HG02885 (cell line): ENCODE measurements around the gene SEMA4B.
"Not testable (repeated sequence)": the region's sequence is repeated elsewhere in the genome, so short reads cannot be mapped to it uniquely, and the experiment has no call there.

Source experiments
- ATAC-seq: cut with Tn5 transposase; IDR thresholded peaks from one replicate; pipeline ENCODE4 v1.9.1; 2021; ENCODE audit warnings: mild to moderate bottlenecking; ENCODE audit not compliant: unreplicated experiment, poor library complexity

The SEMA4B gene

DNA sequence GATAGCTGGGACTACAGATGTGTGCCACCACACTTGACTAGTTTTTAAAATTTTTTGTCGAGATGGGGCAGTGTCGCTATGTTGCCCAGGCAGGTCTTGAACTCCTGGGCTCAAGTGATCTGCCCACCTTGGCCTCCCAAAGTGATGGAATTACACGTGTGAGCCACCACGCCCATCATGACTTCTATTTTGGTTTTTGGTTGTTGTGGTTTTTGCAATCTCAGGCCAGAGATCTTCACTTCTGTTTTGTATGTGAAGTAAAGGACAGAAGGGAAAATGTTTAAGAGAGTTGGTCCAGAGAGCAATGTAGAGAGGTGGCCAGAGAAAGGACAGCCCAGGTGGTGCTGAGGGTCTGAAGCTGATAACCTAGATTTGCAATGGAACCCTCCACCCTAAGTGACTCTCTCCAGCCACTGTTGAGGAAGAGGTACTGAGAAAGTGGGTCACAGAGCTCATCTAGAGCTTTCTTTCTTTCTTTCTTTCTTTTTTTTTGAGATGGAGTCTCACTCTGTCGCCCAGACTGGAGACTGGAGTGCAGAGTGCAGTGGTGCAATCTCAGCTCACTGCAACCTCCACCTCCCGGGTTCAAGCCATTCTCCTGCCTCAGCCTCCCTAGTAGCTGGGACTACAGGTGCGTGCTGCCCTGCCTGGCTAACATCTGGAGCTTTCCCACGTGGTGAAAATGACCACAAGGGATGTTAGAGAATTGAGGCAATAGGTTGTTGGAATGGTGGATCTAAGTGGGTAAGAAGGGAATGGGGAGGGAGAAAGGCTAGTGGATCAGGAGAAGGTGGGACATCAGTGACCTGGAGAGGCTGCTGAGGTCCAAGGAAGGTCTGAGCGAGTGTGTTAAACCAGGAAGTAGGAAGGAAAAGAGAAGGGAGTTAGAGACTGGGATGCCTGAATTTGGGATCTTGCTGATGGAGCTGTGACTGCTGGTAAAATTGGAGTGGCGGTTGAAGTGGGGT, 22.4 kb upstream of the SEMA4B start:
- peak; percentile 43 for ATAC-seq

DNA sequence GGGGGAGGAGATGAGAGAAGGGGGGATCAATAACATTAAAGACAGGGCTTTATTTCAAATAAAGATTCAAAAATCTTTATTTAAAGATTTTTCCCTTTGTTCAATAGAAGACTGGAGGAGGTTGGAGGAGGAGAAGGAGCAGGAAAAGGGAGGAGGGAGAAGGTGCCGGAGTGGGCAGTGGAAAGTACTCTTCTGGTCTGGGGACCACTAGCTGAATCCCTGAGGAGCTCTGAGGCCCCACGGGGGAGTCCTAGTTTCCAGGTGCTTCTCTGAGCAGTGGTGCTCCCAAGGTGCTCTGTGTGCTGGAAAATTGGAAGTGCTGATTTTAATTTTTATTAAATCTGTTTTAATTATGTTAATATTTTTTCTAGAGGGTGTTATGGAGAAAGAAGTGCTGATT, 19.4 kb upstream of the SEMA4B start:
- no peak for ATAC-seq

DNA sequence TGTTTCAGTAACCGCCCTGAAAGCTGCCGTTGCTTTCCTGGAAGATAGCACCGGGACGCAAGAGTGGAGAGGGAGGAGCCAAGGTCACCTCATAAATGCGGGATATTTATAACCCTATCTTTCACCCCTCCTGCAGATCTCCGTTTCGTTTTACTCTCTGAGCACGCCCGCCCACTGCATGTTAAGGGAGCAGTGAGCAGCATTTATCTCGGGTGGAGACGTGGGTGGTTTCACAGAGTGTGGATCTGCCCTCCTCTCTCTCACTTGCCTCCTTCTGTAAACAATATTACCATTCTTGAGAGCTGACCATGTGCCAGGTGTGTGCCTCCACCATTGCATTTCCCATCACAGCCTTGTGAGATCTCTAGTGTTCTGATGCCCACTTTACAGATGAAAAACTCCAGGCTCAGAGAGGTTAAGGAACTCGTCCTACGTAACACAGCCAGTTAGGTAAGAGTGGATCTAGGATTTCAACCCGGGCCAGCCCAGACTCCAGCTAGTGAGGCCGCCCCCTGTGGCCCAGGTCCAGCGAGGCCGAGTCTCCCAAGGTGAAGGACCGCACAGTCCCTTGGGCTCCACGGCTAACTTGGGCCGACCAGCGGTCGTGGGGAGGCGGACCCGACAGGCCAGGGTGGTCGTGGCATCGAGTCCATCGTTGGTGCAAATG, 16.9 kb upstream of the SEMA4B start:
- peak; percentile 60 for ATAC-seq

DNA sequence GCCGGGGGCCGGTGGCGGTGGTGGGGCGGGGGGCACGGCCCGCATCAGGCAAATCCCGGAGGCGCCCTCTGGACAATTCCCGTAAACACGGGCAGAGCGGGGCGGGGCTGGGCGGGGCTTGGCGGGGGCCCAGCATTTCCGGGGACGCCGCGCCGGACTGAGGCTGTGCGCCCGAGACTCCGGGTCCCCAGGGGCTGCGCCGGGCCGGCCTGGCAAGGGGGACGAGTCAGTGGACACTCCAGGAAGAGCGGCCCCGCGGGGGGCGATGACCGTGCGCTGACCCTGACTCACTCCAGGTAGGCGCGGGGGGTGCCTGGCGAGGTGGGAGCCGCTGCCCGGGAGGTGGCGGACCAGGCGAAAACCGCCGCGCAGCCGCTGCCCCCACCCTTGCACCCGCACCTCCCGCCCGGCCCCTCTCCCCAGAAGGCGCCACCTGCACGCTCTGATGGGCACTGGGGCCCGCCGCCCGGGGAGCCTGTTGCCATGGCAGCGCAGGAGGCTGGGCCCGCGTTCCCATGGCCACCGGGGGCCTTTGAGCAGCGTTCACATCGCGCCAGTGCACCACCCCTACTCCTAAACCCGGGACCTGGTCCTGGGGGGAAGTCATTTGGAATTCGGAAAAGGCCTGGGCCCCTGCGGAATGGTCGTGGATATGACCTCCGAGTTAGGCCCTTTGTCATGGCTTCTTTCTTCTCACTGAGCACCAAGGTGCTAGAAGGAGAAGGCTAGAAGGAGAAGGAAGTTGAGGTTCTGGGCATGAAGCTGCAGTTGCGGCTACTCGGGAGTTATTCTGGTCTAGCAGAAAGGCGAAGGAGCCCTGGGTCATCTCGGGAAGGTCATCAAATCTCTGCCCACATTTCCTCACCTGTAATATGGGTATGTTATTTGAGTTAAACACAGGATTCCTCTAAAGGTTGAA, 16.1 kb upstream of the SEMA4B start:
- peak; percentile 72 for ATAC-seq

DNA sequence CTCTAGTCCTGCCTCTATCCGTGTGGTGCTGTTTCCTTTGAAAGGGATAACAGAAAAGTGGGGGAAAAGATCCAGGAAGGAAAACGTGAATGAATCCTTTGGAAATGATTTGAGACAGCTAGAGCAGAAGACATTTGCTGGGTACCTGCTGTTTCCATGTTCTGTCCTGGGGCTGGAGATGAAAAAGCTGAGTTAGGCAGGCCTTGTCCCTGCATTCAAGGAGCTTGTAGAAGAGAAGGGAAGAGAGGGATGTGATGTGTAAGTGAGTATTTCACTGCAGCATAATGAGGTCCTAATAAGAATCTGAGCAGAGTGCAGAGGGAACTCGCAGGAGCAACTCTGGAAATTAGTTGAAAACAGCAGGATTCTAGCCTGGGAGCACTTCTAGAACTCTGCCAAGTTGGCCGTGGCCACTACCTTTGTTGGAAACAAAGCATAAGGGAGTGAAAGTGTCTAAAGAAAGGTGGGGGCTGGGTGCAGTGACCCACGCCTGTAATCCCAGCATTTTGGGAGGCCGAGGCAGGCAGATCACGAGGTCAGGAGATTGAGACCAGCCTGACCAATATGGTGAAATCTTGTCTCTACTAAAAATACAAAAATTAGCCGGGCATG, 13.8 kb upstream of the SEMA4B start:
- ATAC-seq: no peak

DNA sequence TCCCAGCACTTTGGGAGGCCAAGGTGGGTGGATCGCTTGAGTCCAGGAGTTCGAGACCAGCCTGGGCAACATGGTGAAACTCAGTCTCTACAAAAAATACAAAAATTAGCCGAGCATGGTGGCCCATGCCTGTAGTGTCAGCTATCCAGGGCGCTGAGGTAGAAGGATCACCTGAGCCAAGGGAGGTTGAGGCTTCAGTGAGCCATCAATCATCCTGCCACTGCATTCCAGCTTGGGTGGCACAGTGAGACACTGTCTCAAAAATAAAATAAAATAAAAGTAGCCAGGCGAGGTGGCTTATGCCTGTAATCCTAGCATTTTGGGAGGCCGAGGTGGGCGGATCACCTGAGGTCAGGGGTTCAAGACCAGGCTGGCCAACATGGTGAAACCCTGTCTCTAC, 13.1 kb upstream of the SEMA4B start:
- ATAC-seq: not testable (repeated sequence)

DNA sequence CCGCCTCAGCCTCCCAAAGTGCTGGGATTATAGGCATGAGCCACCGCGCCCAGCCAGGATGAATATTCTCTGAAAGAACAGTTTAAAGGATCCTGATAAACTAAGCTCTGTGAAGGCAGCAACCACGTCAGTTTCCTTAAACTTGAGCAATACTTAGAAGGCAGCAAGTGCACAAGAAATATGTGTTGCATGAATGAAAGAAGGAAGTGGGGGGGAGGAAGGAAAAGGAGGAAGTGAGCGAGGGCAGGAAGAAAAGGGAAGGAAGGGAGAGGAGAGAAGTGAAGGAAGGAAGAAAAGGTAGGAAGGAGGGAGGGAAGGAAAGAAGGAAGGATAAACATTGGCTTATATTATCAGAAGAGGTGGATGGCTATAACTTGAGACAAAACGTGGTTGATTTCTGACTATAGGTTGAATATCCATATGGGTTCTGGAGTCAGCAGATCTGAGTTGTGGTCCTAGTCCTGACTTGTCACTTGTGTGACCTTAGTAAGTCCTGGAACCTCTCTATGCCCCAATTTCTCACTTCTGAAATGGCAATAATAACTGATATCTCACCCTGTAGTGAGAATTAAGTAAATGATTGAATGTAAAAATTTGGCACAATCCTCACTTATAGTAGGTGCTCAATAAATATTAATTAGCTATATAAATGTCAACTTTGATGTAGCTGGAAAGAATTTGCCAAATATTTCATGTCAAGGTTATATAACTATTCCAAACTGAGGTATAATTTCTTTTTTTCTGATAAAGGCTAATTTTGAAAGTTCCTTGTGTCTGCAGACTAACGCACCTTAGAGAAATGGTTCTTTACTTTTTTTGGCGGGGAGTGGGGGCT, 12.0 kb upstream of the SEMA4B start:
- no peak for ATAC-seq

DNA sequence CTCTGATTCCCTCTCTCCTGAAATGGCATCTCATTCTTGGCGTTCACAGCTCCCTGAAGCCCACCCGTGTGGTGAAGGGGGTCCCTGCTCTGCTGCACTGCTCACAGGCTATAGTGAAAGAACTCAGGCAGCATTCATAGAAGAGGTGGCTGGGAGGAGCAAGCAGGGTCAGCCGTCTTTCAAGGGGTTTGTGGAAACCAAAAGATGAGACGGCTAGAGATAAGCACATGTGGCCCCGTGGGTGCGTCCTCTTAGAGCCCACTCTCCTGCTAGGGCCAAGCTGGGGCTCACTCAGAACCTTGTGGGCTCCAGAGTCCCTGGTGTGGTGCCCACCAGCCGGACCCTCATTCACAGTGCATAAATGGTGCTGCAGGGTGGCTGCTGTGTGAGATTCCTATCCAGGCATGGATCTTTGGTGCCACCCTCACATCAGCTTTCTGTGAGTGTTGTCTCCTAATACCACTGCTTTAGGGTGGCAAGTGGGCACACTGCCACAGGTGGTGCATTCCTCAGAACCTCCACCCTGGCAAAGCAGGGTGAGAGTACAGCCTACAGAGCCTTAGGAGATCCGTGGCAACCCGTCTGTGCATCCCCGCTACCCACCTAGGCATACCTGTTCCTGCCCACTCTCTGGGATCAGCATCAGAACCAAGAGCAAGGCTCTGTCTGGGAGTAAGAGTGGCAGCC, 11.2 kb upstream of the SEMA4B start:
- no peak for ATAC-seq

DNA sequence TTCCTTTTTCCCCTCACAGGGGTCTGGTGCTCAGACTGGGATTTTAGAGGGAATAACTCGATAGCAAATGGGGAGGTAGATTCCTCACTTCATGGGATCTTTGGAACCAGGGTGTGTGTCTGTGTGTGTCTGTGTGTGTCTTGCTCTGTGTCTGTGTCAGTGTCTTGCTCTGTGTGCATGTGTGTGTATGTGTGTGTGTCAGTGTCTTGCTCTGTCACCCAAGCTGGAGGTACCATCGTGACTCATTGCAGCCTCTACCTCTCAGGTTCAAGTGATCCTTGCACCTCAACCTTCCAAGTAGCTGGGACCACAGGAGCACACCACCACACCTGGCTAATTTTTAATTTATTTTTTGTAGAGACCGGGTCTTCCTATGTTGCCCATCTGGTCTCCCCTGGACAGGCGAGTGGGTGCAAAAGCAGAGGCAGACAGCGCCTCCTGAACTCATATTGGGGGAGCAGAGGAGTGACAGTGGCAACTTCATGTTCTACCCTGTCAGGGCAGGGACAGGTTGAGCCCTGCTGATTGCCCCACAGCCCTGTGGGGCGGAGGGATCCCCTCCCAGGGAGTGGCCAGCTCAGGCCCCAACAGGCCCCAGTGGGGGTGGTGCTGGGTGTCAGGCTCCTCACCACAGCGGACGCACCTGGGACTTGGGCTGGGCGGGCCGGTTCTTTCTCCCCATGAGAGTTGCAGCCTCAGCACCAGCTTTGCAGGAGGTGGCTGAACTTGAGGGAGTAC, 10.4 kb upstream of the SEMA4B start:
- ATAC-seq: peak; percentile 54

DNA sequence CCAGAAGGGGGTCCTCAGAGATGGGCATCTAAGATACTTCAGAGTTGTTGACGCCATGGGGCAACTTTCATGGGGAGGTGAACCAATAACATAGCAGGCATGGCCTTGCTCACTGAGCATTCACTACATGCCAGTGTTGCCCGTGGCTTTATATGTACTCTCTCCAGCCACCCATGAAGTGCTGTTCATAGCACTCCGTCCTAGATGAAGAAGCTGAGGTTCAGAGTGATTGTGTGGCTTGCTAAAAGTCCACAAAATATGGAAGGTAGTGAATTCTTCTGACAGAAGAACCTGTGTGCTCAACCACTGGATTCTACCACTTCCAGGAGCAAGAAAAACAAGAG, 9.8 kb upstream of the SEMA4B start:
- ATAC-seq: peak; percentile 25

DNA sequence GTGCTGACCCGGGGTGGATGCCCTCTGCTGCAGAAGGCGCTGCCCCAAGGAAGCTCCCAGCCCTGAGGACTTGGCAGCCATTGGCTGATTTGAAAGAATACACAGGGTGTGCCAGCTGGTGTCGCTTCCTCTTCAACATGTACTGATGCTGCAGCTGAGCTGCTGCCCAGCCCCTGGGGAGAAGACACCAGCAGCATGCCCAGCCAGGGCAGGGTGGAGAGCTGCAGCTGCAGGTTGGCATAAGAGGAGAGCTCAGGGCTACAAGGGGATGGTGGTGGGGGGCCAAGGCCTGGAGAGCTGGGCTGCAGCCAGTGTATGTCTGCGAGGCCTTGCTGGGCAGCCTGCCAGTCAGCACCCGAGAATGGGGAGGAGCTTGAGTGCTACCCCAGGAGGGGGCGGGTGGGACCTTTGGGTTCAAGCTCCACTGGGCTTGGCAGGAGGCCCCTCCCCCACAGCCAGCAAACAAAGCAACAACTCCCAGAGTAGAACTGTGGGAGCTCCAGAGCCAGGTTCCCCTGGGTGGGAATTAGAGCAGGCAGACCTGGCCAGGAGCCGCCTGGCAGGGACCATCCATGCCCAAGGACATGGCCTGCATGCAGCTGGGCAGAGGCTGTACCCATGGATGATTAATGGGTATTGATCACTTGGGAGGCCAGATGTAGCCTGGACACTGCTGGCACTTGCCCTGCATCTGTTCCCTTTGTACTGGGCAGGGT, 9.2 kb upstream of the SEMA4B start:
- peak; percentile 57 for ATAC-seq

DNA sequence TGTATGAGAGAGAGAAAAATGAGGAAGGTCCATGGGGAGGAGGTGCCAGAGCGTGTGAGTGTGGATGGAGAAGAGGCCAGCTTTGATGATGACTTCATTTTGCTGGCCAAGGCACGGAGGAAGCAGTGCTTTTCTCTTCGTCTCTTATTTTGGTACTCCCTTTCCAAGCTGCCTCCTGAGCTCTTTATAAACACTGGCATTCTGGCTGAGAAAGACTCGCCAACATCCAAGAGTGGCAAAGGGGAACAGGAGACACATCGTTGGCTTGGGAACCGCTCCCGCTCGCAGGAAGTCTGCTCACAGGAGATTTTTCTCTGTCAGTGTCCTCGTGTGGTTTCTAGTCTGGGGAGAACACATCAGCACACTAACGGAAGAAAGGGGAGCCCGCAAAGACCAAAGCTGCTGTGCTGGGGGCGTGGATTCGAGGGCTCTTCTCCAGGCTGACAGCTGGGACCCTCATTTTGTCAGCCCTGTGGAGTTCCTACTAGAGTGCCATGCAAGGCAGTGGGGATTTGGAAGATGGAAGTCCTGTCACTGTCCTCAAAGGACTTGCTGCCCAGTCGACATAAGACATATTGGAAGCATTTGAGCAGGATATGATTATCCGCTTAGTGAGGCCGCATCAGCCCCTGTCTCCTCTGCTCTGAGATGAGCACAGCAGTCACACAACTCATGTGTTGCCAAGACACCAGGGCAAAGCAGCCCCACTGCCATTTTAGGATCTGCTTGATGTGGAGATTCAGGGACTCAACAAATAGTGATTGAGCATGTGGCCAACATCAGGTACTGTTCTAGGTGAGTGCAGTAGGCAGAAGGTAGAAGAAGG, 8.0 kb upstream of the SEMA4B start:
- no peak for ATAC-seq

DNA sequence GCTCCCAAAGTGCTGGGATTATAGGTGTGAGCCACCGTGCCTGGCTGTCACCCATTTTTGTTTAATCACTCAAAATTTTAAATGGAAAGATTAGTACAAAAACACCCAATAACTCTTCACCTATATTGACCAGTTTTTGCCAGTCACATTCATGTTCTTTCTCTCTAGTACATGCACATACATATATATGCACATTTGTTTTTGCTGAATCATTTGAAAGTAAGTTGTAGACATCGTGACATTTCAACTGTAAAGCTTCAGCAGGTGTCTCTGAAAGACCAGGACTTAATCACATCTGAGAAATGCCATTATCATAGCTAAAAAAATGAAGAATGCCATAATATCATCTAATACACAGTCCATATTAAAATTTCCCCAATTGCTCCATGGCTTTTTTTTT, 6.5 kb upstream of the SEMA4B start:
- ATAC-seq: no peak

DNA sequence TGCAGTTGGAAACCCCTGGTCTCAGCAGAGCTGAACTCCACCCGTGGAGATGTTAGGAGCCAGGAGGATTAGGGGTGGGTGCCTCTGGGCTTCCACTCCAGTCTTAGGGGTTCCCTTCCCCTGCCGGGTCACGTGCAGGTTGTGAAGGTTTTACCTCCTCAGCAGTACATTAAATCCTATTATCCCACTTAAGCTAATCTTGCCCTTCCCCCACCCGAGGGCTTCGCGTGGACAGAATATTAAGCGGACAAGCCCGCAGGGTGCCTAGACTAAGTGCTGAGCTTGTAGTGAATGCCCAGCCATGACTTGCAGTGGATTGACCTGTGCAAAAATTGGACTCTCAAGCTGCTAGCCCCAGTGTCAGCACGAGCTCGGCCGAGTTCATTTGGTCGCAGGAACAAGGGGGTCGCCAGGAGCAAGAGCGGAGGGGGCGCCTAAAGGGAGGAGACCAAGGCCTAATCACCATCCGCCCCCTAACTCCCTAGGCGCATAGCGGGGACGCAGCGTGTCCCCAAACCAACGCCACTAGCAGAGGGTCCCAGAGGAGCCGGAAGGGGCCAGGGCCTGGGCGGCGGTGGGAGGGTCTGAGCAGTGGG, 498 bp upstream of the SEMA4B start:
- peak; percentile 31 for ATAC-seq

DNA sequence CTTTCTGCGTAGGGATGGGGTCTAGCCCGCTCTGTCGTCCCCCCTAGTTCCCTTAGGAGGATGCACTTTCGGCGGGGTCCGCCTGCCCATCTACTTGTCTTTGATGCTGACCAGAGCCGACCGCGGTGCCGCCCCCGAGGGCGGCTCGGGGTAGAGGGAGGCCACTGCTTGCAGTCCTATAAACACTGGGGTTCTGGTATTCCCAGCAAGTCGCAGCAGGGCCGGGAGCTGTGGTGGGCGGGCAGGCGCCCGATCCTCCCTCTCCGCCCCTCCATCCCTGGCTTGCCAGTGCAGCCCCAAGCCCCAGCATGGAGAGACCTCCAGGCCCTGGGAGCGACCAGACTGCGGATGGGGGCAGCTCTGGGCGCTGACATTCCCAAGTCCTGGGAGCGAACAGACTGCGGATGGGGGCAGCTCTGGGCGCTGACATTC, 830 bp downstream of the SEMA4B start:
- no peak for ATAC-seq

DNA sequence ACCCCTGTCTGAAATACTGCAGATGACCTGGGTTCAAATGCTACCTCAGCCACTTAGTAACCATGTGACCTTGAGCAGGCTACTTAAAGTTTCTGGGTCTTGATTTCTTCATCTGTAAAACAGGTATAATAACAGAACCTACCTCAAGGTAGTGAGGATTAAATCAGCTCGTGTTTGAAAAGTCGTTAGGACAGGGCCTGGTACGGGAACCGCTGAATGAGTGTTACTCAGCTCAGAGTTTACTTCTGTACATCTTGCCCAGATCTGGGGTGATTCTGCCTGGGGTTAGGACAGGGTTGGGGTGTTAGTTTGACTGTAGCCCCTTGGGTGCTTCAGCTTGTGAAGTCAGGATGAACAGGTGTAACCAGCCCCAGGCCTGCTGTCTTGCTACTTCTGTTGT, 1.8 kb downstream of the SEMA4B start:
- ATAC-seq: no peak
